DOHH2 (cell line): ENCODE data around the gene CCIN.
A peak's percentile ranks its signal among the peaks of the same experiment; 100 is the strongest.

Experiments used
- H3F3A ChIP-seq: fragments of 200-600 bp; sonication (generic), shearing (Covaris generic); 2 replicates; pipeline ENCODE4 v1.6.0; 2016; ENCODE audit warnings: antibody characterized with exemption, mild to moderate bottlenecking; ENCODE audit not compliant: control insufficient read depth, insufficient read depth
- H3K27ac ChIP-seq: fragments of 200-600 bp; sonication (generic); 2 replicates; pipeline ENCODE4 v1.5.1; 2014; ENCODE audit warnings: low read depth, mild to moderate bottlenecking, low read length, moderate library complexity
- H3K27me3 ChIP-seq: fragments of 200-600 bp; sonication (generic); 2 replicates; pipeline ENCODE4 v1.6.1; 2014; ENCODE audit warnings: mild to moderate bottlenecking, low read length, mixed read lengths; ENCODE audit not compliant: control insufficient read depth
- H3K36me3 ChIP-seq: fragments of 200-600 bp; sonication (generic); 2 replicates; pipeline ENCODE4 v1.6.1; 2014; ENCODE audit warnings: mild to moderate bottlenecking, low read length, moderate library complexity, mixed read lengths; ENCODE audit not compliant: control insufficient read depth
- H3K4me1 ChIP-seq: fragments of 200-600 bp; sonication (generic); 2 replicates; pipeline ENCODE4 v1.6.1; 2014; ENCODE audit warnings: mild to moderate bottlenecking, low read length, mixed read lengths; ENCODE audit not compliant: control insufficient read depth
- H3K4me2 ChIP-seq: fragments of 200-600 bp; sonication (generic); 2 replicates; pipeline ENCODE4 v1.6.0; 2014; ENCODE audit warnings: mild to moderate bottlenecking, low read length, moderate library complexity
- H3K4me3 ChIP-seq: fragments of 200-600 bp; sonication (generic); 2 replicates; pipeline ENCODE4 v1.5.1; 2014; ENCODE audit warnings: mild to moderate bottlenecking, low read length, mixed read lengths
- H3K79me2 ChIP-seq: fragments of 200-600 bp; sonication (generic); 2 replicates; pipeline ENCODE4 v1.6.1; 2014; ENCODE audit warnings: mild to moderate bottlenecking, low read length, mixed read lengths; ENCODE audit not compliant: control insufficient read depth
- H3K9me2 ChIP-seq: fragments of 200-600 bp; sonication (generic); replicated peaks from 2 replicates; pipeline ENCODE4 v1.6.1; 2014; ENCODE audit warnings: mild to moderate bottlenecking, low read length, mixed read lengths; ENCODE audit not compliant: control insufficient read depth
- H3K9me3 ChIP-seq: fragments of 200-600 bp; sonication (generic); 2 replicates; pipeline ENCODE4 v1.6.1; 2014; ENCODE audit warnings: antibody characterized with exemption, low read length, mixed read lengths; ENCODE audit not compliant: control insufficient read depth, insufficient read depth
- H4K20me1 ChIP-seq: fragments of 200-600 bp; sonication (generic); 2 replicates; pipeline ENCODE4 v1.6.0; 2014; ENCODE audit warnings: low read depth, mild to moderate bottlenecking, antibody characterized with exemption, low read length, moderate library complexity; ENCODE audit not compliant: control insufficient read depth, insufficient read depth
- EZH2phosphoT487 ChIP-seq: fragments of 200-600 bp; sonication (generic); IDR thresholded peaks from 2 replicates; pipeline ENCODE4 v1.6.1; 2017; ENCODE audit warnings: borderline replicate concordance, mild to moderate bottlenecking, antibody characterized with exemption, low read length, moderate library complexity, mixed read lengths
- TF ChIP-seq, protein P1 (sequence below): fragments of 200-600 bp; sonication (generic); IDR thresholded peaks from one replicate; pipeline ENCODE4 v1.5.1; 2014; ENCODE audit warnings: antibody characterized with exemption, mild to moderate bottlenecking, low read depth, low read length; ENCODE audit not compliant: poor library complexity, severe bottlenecking

Gene CCIN

GRCh38 chr9:36151316-36152210, 17.6 kb upstream of the CCIN start:
- H3K4me3 ChIP-seq = peak overlapping the region; percentile 60
- H3K4me2 ChIP-seq = peak overlapping the region; percentile 78
- H3K27ac ChIP-seq = peak overlapping the region; percentile 38; the same call in 1 of the 2 replicates

DNA sequence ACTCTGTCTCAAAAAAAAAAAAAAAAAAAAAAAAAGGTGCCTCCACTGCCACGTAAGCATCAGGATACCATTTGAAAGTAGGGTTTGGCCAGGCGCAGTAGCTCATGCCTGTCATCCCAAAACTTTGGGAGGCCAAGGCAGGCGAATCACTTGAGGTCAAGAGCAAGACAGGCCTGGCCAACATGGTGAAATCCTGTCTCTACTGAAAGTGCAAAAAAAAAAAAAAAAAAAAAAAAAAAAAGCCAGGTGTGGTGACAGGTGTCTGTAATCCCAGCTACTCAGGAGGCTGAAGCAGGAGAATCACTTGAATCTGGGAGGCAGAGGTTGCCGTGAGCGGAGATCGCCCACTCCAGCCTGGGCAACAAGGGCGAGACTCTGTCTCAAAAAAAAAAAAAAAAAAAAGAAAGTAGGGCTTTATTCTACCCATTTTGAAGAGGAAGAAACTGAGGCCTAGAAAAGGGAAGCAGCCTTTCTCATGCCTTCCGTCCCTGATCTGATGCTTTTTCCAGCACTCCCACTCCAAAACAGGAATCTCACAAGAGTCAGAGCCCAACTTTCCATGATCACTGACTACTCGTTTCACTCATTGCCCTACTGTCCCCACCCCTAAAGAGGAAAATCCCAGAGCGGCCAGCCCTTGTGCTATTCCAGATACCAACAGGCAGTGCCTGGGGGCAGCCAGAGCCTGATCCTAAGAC, 16.3 kb upstream of the CCIN start:
- Histone ChIP-seq H3K36me3 (no peaks in the 10 kb centered on the region), H3K9me3 (no peaks in the 10 kb centered on the region), H3K27ac (no peak overlapping the region), H3K9me2 (no peaks in the 10 kb centered on the region), H3K4me3 (no peak overlapping the region), H3K4me2 (peak overlapping the region; percentile 4; the same call in 1 of the 2 replicates), H4K20me1 (no peaks in the 10 kb centered on the region), H3K4me1 (peaks cover 39% of the 10 kb centered on the region), H3F3A (peaks cover 6% of the 10 kb centered on the region; the same call in 1 of the 2 replicates), H3K27me3 (no peaks in the 10 kb centered on the region), H3K79me2 (no peaks in the 10 kb centered on the region)
- TF ChIP-seq EZH2phosphoT487 = no peak
- TF ChIP-seq, protein P1, sequence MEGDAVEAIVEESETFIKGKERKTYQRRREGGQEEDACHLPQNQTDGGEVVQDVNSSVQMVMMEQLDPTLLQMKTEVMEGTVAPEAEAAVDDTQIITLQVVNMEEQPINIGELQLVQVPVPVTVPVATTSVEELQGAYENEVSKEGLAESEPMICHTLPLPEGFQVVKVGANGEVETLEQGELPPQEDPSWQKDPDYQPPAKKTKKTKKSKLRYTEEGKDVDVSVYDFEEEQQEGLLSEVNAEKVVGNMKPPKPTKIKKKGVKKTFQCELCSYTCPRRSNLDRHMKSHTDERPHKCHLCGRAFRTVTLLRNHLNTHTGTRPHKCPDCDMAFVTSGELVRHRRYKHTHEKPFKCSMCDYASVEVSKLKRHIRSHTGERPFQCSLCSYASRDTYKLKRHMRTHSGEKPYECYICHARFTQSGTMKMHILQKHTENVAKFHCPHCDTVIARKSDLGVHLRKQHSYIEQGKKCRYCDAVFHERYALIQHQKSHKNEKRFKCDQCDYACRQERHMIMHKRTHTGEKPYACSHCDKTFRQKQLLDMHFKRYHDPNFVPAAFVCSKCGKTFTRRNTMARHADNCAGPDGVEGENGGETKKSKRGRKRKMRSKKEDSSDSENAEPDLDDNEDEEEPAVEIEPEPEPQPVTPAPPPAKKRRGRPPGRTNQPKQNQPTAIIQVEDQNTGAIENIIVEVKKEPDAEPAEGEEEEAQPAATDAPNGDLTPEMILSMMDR = no peak

More at GRCh38 chr9:36151316-36152210, 17.6 kb upstream of the CCIN start:
- H3K4me1 ChIP-seq = peaks cover 39% of the 10 kb centered on the region
- no peaks in the 10 kb centered on the region for H4K20me1 ChIP-seq
- no peaks in the 10 kb centered on the region for H3K79me2 ChIP-seq
- H3F3A ChIP-seq = peaks cover 6% of the 10 kb centered on the region; the same call in 1 of the 2 replicates
- TF ChIP-seq, protein P1 = no peak
- no peak for TF ChIP-seq EZH2phosphoT487
- no peaks in the 10 kb centered on the region for H3K9me2 ChIP-seq
- H3K27me3 ChIP-seq = no peaks in the 10 kb centered on the region
- no peaks in the 10 kb centered on the region for H3K9me3 ChIP-seq
- H3K36me3 ChIP-seq = no peaks in the 10 kb centered on the region

GRCh38 chr9:36153746-36154145, 15.4 kb upstream of the CCIN start:
- H3K27me3 ChIP-seq = no peaks in the 10 kb centered on the region
- H3K4me3 ChIP-seq = no peak overlapping the region
- H4K20me1 ChIP-seq = no peaks in the 10 kb centered on the region
- H3K4me1 ChIP-seq = peaks cover 39% of the 10 kb centered on the region
- H3K36me3 ChIP-seq = no peaks in the 10 kb centered on the region
- TF ChIP-seq, protein P1 = no peak
- no peak for TF ChIP-seq EZH2phosphoT487
- H3F3A ChIP-seq = peaks cover 6% of the 10 kb centered on the region; the same call in 1 of the 2 replicates
- H3K4me2 ChIP-seq = peak overlapping the region; percentile 4; the same call in 1 of the 2 replicates
- no peak overlapping the region for H3K27ac ChIP-seq
- H3K9me3 ChIP-seq = no peaks in the 10 kb centered on the region
- no peaks in the 10 kb centered on the region for H3K79me2 ChIP-seq
- H3K9me2 ChIP-seq = no peaks in the 10 kb centered on the region
